GM21576 (cell line): Measurements from ENCODE around the gene TRPV4.

Experiments used
- ATAC-seq: cut with Tn5 transposase; IDR thresholded peaks from one replicate; pipeline ENCODE4 v1.9.1; 2021; ENCODE audit warnings: mild to moderate bottlenecking, moderate library complexity; ENCODE audit not compliant: unreplicated experiment

TRPV4 gene

GRCh38 chr12:109781668-109782325 lies 51.4 kb downstream of the TRPV4 start:
- no peak for ATAC-seq

GRCh38 chr12:109779382-109779781 lies 53.8 kb downstream of the TRPV4 start:
- ATAC-seq: no peak

- ATAC-seq: no peak
These were observed 54.5 kb downstream of the TRPV4 start for GRCh38 chr12:109778684-109779083.

GRCh38 chr12:109777544-109777943 lies 55.7 kb downstream of the TRPV4 start:
- ATAC-seq: no peak

- no peak for ATAC-seq
These were observed 56.6 kb downstream of the TRPV4 start for GRCh38 chr12:109776624-109777023.

GRCh38 chr12:109775172-109775881 lies 57.9 kb downstream of the TRPV4 start:
- ATAC-seq: no peak

- no peak for ATAC-seq
These were observed 59.7 kb downstream of the TRPV4 start for GRCh38 chr12:109773384-109774011.

- no peak for ATAC-seq
These were observed 60.4 kb downstream of the TRPV4 start for GRCh38 chr12:109772622-109773321.

GRCh38 chr12:109771746-109772621 lies 61.2 kb downstream of the TRPV4 start:
- ATAC-seq: no peak

GRCh38 chr12:109770861-109771670 lies 62.1 kb downstream of the TRPV4 start:
- no peak for ATAC-seq

GRCh38 chr12:109770104-109770860 lies 62.9 kb downstream of the TRPV4 start:
- ATAC-seq: no peak

- no peak for ATAC-seq
These were observed 64.1 kb downstream of the TRPV4 start for GRCh38 chr12:109768901-109769670.

GRCh38 chr12:109767991-109768900 lies 65.0 kb downstream of the TRPV4 start:
- no peak for ATAC-seq

- no peak for ATAC-seq
These were observed 65.7 kb downstream of the TRPV4 start for GRCh38 chr12:109767456-109767855.

GRCh38 chr12:109766251-109766778 lies 66.9 kb downstream of the TRPV4 start:
- ATAC-seq: no peak

- no peak for ATAC-seq
These were observed 67.8 kb downstream of the TRPV4 start for GRCh38 chr12:109765446-109765810.
